NCI-H1436 treated with DMSO at 0.1 percent for 48 hours (cell line): ENCODE measurements around the gene CROCC2.

Experiments
- DNase-seq: peaks from one replicate; lab custom pipeline; 2025; lab: John Stamatoyannopoulos, UW

CROCC2 gene

GRCh38 chr2:240875228-240876034 lies 30.7 kb upstream of the CROCC2 start:
- DNase-seq: no peak

- no peak for DNase-seq
These were observed 30.1 kb upstream of the CROCC2 start for GRCh38 chr2:240876035-240876474.

GRCh38 chr2:240876475-240877251 lies 29.5 kb upstream of the CROCC2 start:
- no peak for DNase-seq

GRCh38 chr2:240877460-240878340 lies 28.4 kb upstream of the CROCC2 start:
- DNase-seq: no peak

GRCh38 chr2:240878341-240878936 lies 27.7 kb upstream of the CROCC2 start:
- DNase-seq: no peak

- DNase-seq: no peak
These were observed 27.0 kb upstream of the CROCC2 start for GRCh38 chr2:240879105-240879504.

GRCh38 chr2:240881913-240882312 lies 24.2 kb upstream of the CROCC2 start:
- DNase-seq: peak; percentile 53

- DNase-seq: no peak
These were observed 21.9 kb upstream of the CROCC2 start for GRCh38 chr2:240884221-240884620.

- DNase-seq: no peak
These were observed 21.4 kb upstream of the CROCC2 start for GRCh38 chr2:240884745-240885144.

- no peak for DNase-seq
These were observed 20.6 kb upstream of the CROCC2 start for GRCh38 chr2:240885566-240885965.

GRCh38 chr2:240886023-240886565 lies 20.0 kb upstream of the CROCC2 start:
- no peak for DNase-seq

- DNase-seq: no peak
These were observed 19.2 kb upstream of the CROCC2 start for GRCh38 chr2:240886678-240887609.

GRCh38 chr2:240887631-240888030 lies 18.5 kb upstream of the CROCC2 start:
- DNase-seq: no peak

- DNase-seq: no peak
These were observed 17.8 kb upstream of the CROCC2 start for GRCh38 chr2:240888130-240888889.

- no peak for DNase-seq
These were observed 17.1 kb upstream of the CROCC2 start for GRCh38 chr2:240888890-240889573.

- no peak for DNase-seq
These were observed 16.3 kb upstream of the CROCC2 start for GRCh38 chr2:240889601-240890560.

GRCh38 chr2:240890691-240891090 lies 15.4 kb upstream of the CROCC2 start:
- no peak for DNase-seq
